Measurements from ENCODE around the gene TOX2.

Gene TOX2

GRCh38 chr20:43938017-43938655 is 23.5 kb downstream of the TOX2 start:
- in situ Hi-C loops (cut with HindIII; ENCODE audit: low sequenced_read_pairs) = loop anchor here (25.0 kb wide), 1 partner anchor 176 kb away; no protein-coding TSS in a partner anchor

GRCh38 chr20:43938932-43939761 is 24.5 kb downstream of the TOX2 start:
- in situ Hi-C loops (cut with HindIII; ENCODE audit: low sequenced_read_pairs) = loop anchor here (25.0 kb wide), 1 partner anchor 177 kb away; no protein-coding TSS in a partner anchor

DNA sequence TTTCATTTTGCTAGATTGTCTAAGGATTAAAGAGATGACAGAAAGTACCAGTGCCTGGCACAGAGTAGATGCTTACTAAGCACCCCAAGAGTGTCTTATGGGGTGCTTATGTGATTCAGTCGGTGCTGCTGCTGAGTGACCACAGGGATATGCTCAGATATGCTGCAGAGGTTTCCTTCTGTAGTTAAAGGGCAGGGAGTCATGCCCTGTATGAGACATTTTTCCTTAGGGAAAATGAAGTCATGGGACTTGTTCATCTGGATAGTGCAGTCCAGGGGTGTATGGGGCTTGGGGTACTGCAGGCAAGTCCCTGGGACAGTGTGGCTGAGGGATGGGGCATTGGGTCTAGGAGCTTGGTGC is 25.1 kb downstream of the TOX2 start:
- in situ Hi-C loops (cut with HindIII; ENCODE audit: low sequenced_read_pairs) = loop anchor here (5.0 to 25.0 kb wide), 3 partner anchors 72 to 177 kb away; no protein-coding TSS in a partner anchor

GRCh38 chr20:43940518-43941225 is 26.0 kb downstream of the TOX2 start:
- in situ Hi-C loops (cut with HindIII; ENCODE audit: low sequenced_read_pairs) = loop anchor here (5.0 to 25.0 kb wide), 3 partner anchors 73 to 178 kb away; no protein-coding TSS in a partner anchor

GRCh38 chr20:43941476-43942200 is 27.0 kb downstream of the TOX2 start:
- in situ Hi-C loops (cut with HindIII; ENCODE audit: low sequenced_read_pairs) = loop anchor here (5.0 to 25.0 kb wide), 3 partner anchors 74 to 179 kb away; no protein-coding TSS in a partner anchor

- in situ Hi-C loops (cut with HindIII; ENCODE audit: low sequenced_read_pairs) = loop anchor here (5.0 to 25.0 kb wide), 3 partner anchors 75 to 180 kb away; no protein-coding TSS in a partner anchor
Observed at GRCh38 chr20:43942201-43942590, 27.5 kb downstream of the TOX2 start.

DNA sequence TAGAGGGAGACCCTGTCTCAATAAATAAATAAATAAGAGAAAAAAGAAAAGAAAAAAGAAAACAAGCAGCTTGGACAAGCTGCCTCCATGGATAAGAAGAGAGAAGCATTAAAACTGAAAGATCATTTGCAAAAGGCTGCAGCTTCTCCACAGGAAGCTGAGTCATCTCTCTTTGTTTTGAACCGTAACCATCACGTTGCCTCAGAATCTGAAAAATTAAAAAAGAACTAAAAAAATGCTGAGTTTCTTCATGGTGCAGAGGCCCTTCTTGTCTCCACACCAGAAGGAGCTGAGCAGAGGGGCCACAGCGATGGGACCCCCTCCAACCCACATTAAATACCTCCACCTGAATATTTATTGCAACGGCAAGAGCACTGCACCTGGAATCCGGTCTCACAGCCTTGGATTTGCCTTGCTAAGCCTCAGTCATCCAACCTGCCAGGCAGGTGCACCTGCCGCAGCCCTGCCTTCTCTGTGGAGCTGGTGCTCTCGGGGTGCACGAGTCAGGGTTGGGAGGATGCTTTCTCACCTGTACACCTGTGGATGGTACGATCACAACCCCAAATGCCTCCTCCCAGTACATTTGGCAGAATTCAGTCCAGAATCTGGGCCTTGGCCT is 28.1 kb downstream of the TOX2 start:
- in situ Hi-C loops (cut with HindIII; ENCODE audit: low sequenced_read_pairs) = loop anchor here (5.0 to 25.0 kb wide), 3 partner anchors 75 to 180 kb away; no protein-coding TSS in a partner anchor

- in situ Hi-C loops (cut with HindIII; ENCODE audit: low sequenced_read_pairs) = loop anchor here (5.0 to 25.0 kb wide), 3 partner anchors 76 to 181 kb away; no protein-coding TSS in a partner anchor
Observed at GRCh38 chr20:43943725-43944124, 29.1 kb downstream of the TOX2 start.

GRCh38 chr20:43944653-43945235 is 30.1 kb downstream of the TOX2 start:
- in situ Hi-C loops (cut with HindIII; ENCODE audit: low sequenced_read_pairs) = loop anchor here (5.0 to 25.0 kb wide), 3 partner anchors 77 to 182 kb away; no protein-coding TSS in a partner anchor

DNA sequence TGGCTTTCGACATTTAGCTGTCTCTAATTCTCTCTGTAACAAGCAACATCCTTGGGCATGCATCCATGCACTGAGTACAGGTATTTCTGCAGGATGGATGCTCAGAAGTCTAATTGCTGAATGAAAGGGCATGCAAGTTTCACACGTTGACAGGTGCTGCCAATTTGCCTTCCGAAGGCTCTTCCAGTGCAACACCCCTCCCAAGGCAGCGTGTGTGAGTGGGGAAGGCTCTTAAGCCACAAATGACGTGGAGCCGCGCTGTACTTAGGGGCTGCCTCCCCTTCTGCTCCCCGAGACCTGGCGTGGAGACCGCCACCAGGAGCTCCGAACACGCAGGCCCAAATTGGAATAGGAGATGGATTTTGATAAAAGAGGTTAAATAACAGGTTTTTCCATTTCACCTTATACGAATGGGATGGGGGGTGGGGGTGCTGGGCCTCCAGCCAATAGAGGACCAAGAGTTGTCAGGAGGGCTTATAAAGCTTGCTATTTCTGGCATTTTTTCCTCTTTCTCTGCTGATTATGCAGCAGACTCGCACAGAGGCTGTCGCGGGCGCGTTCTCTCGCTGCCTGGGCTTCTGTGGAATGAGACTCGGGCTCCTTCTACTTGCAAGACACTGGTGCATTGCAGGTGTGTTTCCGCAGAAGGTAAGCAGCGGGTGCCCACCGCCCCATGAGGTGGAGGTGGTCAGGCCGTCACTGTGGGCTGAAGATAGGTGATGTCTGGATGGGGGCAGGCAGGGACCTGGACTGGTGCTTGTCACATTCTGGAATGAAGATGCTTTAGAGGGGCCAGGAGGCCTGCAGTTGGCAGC is 30.9 kb downstream of the TOX2 start:
- in situ Hi-C loops (cut with HindIII; ENCODE audit: low sequenced_read_pairs) = loop anchor here (25.0 kb wide), 1 partner anchor 183 kb away; no protein-coding TSS in a partner anchor

GRCh38 chr20:43946206-43946491 is 31.5 kb downstream of the TOX2 start:
- in situ Hi-C loops (cut with HindIII; ENCODE audit: low sequenced_read_pairs) = loop anchor here (25.0 kb wide), 1 partner anchor 184 kb away; no protein-coding TSS in a partner anchor

DNA sequence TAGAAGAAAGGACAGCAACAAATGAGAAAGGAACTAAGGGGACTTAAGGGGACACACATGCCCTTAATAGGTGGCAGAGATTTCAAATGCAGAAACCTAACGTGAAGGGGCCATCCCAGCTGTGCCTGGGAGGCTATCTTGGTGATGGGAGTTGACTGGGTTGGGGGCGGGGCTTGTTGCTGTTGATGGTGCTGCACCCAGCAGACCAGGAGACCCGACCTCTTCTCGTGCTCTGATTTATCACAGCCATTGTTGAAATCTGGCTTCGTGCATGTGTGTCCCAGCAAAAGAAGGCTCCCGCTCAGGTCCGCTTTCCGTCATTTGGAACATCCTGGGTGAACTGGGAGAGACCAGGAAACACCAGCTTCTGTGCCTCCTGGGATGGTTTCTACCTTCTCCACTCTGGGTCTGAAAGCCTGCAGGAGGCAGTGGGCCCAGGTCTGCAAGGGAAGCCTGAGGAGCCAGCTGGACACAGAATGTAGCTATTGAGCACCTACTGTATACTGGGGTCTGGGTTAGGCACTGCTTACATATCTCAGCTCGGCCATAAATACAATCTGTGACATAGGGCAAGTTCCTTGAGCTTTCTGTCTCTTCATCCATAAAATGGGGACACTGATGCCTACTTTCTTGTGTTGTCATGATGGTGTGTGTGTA is 32.1 kb downstream of the TOX2 start:
- in situ Hi-C loops (cut with HindIII; ENCODE audit: low sequenced_read_pairs) = loop anchor here (25.0 kb wide), 1 partner anchor 184 kb away; no protein-coding TSS in a partner anchor

DNA sequence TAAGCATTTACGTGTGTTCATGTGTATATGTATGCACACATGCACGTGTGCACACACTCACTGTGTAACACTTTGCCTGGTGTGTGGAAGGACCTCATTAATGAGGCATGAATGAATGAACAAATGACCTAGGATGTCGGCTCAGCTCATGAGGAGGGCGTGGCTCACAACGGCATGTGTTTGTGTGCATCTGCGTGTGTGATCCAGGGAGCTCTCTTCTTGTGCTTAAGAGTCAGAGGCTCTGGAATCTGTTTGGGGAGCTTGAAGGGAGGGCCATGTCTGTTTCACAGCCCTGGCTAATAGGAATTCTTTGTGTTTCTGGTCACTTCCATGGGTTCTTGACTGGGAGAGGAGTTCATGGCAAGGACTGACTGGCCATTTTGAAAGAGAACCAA is 32.7 kb downstream of the TOX2 start:
- in situ Hi-C loops (cut with HindIII; ENCODE audit: low sequenced_read_pairs) = loop anchor here (25.0 kb wide), 1 partner anchor 185 kb away; no protein-coding TSS in a partner anchor

- in situ Hi-C loops (cut with HindIII; ENCODE audit: low sequenced_read_pairs) = loop anchor here (25.0 kb wide), 1 partner anchor 186 kb away; no protein-coding TSS in a partner anchor
Observed at GRCh38 chr20:43948455-43948854, 33.8 kb downstream of the TOX2 start.

DNA sequence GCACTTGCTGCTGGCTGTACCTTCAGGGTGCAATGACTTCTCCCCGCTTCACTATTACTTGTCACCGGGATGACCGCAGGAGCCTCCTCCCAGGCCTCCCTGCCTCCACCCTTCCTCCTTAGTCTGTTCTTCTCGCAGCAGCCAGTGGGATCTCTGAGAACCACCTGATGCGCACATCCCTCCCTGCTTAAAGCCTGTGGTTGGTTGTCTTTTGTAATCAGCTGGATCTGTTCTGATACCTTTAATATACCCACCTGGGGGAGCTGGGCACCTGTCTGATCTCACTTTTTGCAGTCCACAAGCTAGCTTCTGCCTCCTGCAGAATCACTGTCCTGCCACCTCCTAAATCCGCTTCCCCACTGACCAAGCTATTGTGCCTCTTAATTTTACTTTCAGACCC is 34.6 kb downstream of the TOX2 start:
- in situ Hi-C loops (cut with HindIII; ENCODE audit: low sequenced_read_pairs) = loop anchor here (25.0 kb wide), 1 partner anchor 187 kb away; no protein-coding TSS in a partner anchor

- in situ Hi-C loops (cut with HindIII; ENCODE audit: low sequenced_read_pairs) = loop anchor here (25.0 kb wide), 1 partner anchor 188 kb away; no protein-coding TSS in a partner anchor
Observed at GRCh38 chr20:43949741-43950618, 35.3 kb downstream of the TOX2 start.

All from endothelial cell of hepatic sinusoid (primary cell).